CD8-positive, alpha-beta memory T cell (primary cell): ENCODE measurements around the gene PARP12. TPM values are rescaled to one million over a fixed set of nuclear protein-coding genes. Genes with fewer than 3 reads are reported as not detected.

Experiments
- CTCF ChIA-PET: fragments of 350-600 bp; sonication (Branson Sonifier 250); formaldehyde crosslinking; loops from one replicate; lab custom pipeline; 2021; ENCODE audit warnings: antibody characterized with exemption; lab: Charles Lee
- POLR2A ChIA-PET: fragments of 350-600 bp; sonication (Branson Sonifier 250); formaldehyde crosslinking; loops from one replicate; lab custom pipeline; 2021; ENCODE audit warnings: antibody characterized with exemption; lab: Charles Lee
- DNase-seq, 5 donors: peaks; one replicate each; pipeline versions ENCODE4 v3.0.0 to v3.0.0-alpha.2; 2020 to 2022; ENCODE audit warnings: mixed read lengths in 1 of 5
- H3K27ac ChIP-seq: one replicate; pipeline ENCODE4 v1.7.0; 2013; ENCODE audit warnings: low read depth, mild to moderate bottlenecking, low read length, moderate library complexity
- H3K27me3 ChIP-seq: 2 replicates; pipeline ENCODE4 v1.7.0; 2013; ENCODE audit warnings: low read length, mild to moderate bottlenecking; ENCODE audit not compliant: insufficient read depth, poor library complexity, severe bottlenecking
- H3K36me3 ChIP-seq: 2 replicates; pipeline ENCODE4 v1.7.0; 2013; ENCODE audit warnings: mild to moderate bottlenecking, low read length, moderate library complexity; ENCODE audit not compliant: insufficient read depth
- H3K4me1 ChIP-seq: 2 replicates; pipeline ENCODE4 v1.7.0; 2013; ENCODE audit warnings: mild to moderate bottlenecking, low read length, moderate library complexity; ENCODE audit not compliant: insufficient read depth
- H3K4me3 ChIP-seq: 2 replicates; pipeline ENCODE4 v1.7.0; 2013; ENCODE audit warnings: mild to moderate bottlenecking, low read length
- H3K9me3 ChIP-seq: 2 replicates; pipeline ENCODE4 v1.7.0; 2013; ENCODE audit warnings: mild to moderate bottlenecking, low read length
- H3K27ac Mint-ChIP-seq, 8 donors: one replicate each; pipeline ENCODE4 v1.8.0; 2020 to 2021; ENCODE audit warnings: mixed read lengths in 8 of 8, mild to moderate bottlenecking in 6 of 8, inconsistent platforms in 3 of 8, moderate library complexity in 3 of 8
- H3K27me3 Mint-ChIP-seq, 2 donors: one replicate each; pipeline ENCODE4 v1.8.0; 2020 to 2021; ENCODE audit warnings: mixed read lengths in 2 of 2, mild to moderate bottlenecking in 1 of 2, moderate library complexity in 1 of 2
- H3K36me3 Mint-ChIP-seq, 3 donors: one replicate each; pipeline ENCODE4 v1.8.0; 2020 to 2021; ENCODE audit warnings: mixed read lengths in 3 of 3, inconsistent platforms in 1 of 3, mild to moderate bottlenecking in 1 of 3
- H3K4me1 Mint-ChIP-seq, 3 donors: one replicate each; pipeline ENCODE4 v1.8.0; 2020 to 2021; ENCODE audit warnings: mixed read lengths in 3 of 3, inconsistent platforms in 1 of 3, mild to moderate bottlenecking in 1 of 3
- H3K4me3 Mint-ChIP-seq, 7 donors: one replicate each; pipeline ENCODE4 v1.8.0; 2020 to 2021; ENCODE audit warnings: mixed read lengths in 7 of 7, mild to moderate bottlenecking in 6 of 7, moderate library complexity in 4 of 7, inconsistent platforms in 2 of 7
- H3K9me3 Mint-ChIP-seq, 5 donors: one replicate each; pipeline ENCODE4 v1.8.0; 2020 to 2022; ENCODE audit warnings: mixed read lengths in 5 of 5, mild to moderate bottlenecking in 3 of 5, moderate library complexity in 2 of 5, inconsistent platforms in 1 of 5
- polyA plus RNA-seq: library from polyadenylated mRNA; unstranded; fragments of 300-500 nt; fragmentation: Illumina TruSeq; gene quantifications from one replicate; pipeline ENCODE4 v1.2.3, GENCODE V29; 2021
- total RNA-seq, 2 experiments: library from RNA; stranded (reverse); gene quantifications; one replicate each; pipeline ENCODE4 v1.2.3, GENCODE V29; 2021

PARP12 gene
- total and polyA plus RNA-seq, 3 experiments from 2014 or later: 24.7 to 34.0 (median 27.9) TPM

DNA sequence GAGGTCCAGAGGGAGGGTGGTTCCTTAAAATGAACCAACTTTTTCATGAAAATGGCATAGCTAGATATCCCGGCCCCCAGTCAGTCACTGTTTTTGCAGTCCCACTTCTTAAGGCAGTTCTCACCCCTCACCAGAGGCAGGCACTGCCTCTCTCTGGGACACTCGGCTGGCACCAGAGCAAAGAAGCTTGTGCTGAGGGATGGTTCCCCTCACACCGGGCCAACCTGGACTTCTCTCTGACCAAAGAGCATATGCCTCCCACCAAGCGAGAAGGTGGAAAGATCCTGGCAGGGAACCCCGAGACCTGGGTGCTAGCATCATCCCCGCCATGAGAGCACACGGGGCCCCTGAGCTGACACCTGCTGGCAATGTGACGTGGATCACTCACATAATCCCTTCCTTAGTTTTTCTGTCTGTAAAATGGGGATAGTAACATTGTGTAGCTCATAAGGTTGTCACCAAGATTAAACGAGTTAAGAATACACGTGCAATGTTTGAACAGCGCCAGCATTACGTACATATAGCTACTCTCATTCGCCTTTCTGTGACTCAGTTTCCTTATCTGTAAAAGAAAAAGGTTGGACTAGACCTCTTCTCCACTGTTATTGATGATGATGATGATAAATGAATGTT lies 88.5 kb downstream of the PARP12 start:
- H3K4me1 Mint-ChIP-seq: peaks cover 0 to 1% (median 0%) of the 10 kb centered on the region in 3 donors
- no peak for DNase-seq
- Histone ChIP-seq H3K9me3 (no peaks in the 10 kb centered on the region), H3K4me3 (no peak overlapping the region), H3K27me3 (no peaks in the 10 kb centered on the region), H3K4me1 (no peaks in the 10 kb centered on the region), H3K36me3 (no peaks in the 10 kb centered on the region), H3K27ac (no peak overlapping the region)
- ChIA-PET CTCF (interaction anchor here (1.9 kb wide), 1 partner anchor 13 kb away, joined by 4 read pairs; no protein-coding TSS in a partner anchor), POLR2A (no interaction called here)
- H3K9me3 Mint-ChIP-seq: no peaks in the 10 kb centered on the region
- H3K4me3 Mint-ChIP-seq: no peak overlapping the region
- H3K27me3 Mint-ChIP-seq: peaks cover 16 to 25% of the 10 kb centered on the region in 2 donors
- peaks cover 0 to 3% (median 0%) of the 10 kb centered on the region in 3 donors for H3K36me3 Mint-ChIP-seq
- no peak overlapping the region for H3K27ac Mint-ChIP-seq

Other genes starting within 250 kb of the PARP12 start
- gene TBXAS1, start 233.7 kb downstream of the PARP12 start, total RNA-seq: 1 to 10 TPM; 1.7 to 2.1 TPM
- gene TBXAS1, start 233.7 kb downstream of the PARP12 start, polyA plus RNA-seq: 2.9 TPM
- gene KDM7A, start 114.0 kb upstream of the PARP12 start, total RNA-seq: 1 to 10 TPM; 8.2 to 8.5 TPM
- 3.5 TPM for gene KDM7A, start 114.0 kb upstream of the PARP12 start, polyA plus RNA-seq